Ovary (tissue), 9 donors: ENCODE results near the gene HYDIN. TPM values are rescaled to one million over a fixed set of nuclear protein-coding genes. Genes with fewer than 3 reads are reported as not detected.
"Not testable (repeated sequence)": the region's sequence is repeated elsewhere in the genome, so short reads cannot be mapped to it uniquely, and the experiment has no call there.

Source experiments
- DNase-seq, 5 donors: peaks; one replicate each; pipeline ENCODE4 v3.0.0-alpha.2; 2019 to 2020
- H3K27ac ChIP-seq, 2 donors: fragments of 200-600 bp; one replicate each; pipeline versions ENCODE4 v1.5.1 to v1.8.0; 2019 to 2022
- H3K27me3 ChIP-seq: fragments of 200-600 bp; one replicate; pipeline ENCODE4 v1.8.0; 2022
- H3K36me3 ChIP-seq: fragments of 200-600 bp; sonication (generic); one replicate; pipeline ENCODE4 v1.5.1; 2019
- H3K4me1 ChIP-seq: one replicate; pipeline ENCODE4 v1.8.1; 2013; ENCODE audit warnings: mild to moderate bottlenecking, moderate library complexity; ENCODE audit not compliant: insufficient read depth
- H3K4me3 ChIP-seq: fragments of 200-600 bp; sonication (generic); one replicate; pipeline ENCODE4 v1.5.1; 2017
- H3K9me3 ChIP-seq, 2 donors: fragments of 200-600 bp in 1 of 2; sonication (generic) in 1 of 2; one replicate each; pipeline versions ENCODE4 v1.5.1 to v1.8.1; 2013 to 2019; ENCODE audit warnings: mild to moderate bottlenecking in 1 of 2, moderate library complexity in 1 of 2
- WGBS, 3 donors: extraction: QIAGEN DNeasy Blood & Tissue Kit in 1 of 3; methylation state at CpG; one replicate each; pipeline versions ENCODE4 v1.1.5 to v1.1.7; 2013 to 2017; 5-methylcytosine and 5-hydroxymethylcytosine counted together
- intact Hi-C, 4 donors: fragments of 100-400 bp; cut with DNase I; formaldehyde crosslinking; loops; one replicate each; pipeline versions ENCODE4 v1.11.0 to v1.15.1; 2022 to 2023
- polyA plus RNA-seq, 2 donors: library from polyadenylated mRNA; stranded (reverse); fragments of 200-250 nt in 1 of 2; fragments of 350-450 nt in 1 of 2; fragmentation: Illumina TruSeq in 1 of 2; extraction: RNeasy Lipid Tissue Mini Kit (QIAGEN cat#74804) in 1 of 2; gene quantifications; one replicate each; pipeline ENCODE4 v1.2.3, GENCODE V29; 2013 to 2014
- total RNA-seq, 7 donors: library from RNA; depleted of rRNA in 2 of 7; stranded (reverse); fragments of >200 nt in 2 of 7; fragmentation: NEBNext Ultra II Directional in 3 of 7; extraction: Animal tissue kit (Norgen Biotek cat#: 25700) in 3 of 7; gene quantifications; one replicate each; pipeline versions ENCODE4 v1.1.0 to v1.2.4, GENCODE V29; 2016 to 2023
- donor health status: DM: no; HTN: no; CAD: no; lungs with moderate emphysema.
- donor health status: DM: no; HTN: no; CAD: no.
- donor health status: Bipolar disorder and iron deficiency.
- donor health status: DM: yes; HTN: yes; CAD: no.
- donor health status: DM: no; HTN: no; CAD: no.
- donor health status: DM: yes; HTN: yes; CAD: no.

HYDIN gene
- total and polyA plus RNA-seq, 9 donors = 0.39 to 59.4 (median 4.4) TPM

DNA sequence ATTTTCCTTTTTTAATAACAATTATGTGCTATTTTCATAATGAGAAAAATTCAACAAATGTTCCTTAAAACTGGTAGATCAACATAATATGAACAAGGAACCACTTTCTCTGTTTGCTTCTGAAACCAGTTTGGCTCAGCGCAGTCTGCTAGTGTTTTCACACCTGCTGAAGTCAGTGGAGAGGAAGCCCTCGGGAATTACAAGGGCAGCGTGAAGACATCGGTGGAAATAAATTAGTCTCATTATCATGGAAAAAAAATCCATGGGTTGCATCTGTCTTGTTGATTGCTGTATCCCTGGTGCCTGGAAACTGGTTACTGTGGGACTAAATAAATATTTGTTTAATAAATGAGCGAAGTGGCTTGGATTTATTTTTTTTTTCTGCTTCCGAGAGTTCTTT, 245.8 kb downstream of the HYDIN start:
- H3K27ac ChIP-seq, H3K27me3 ChIP-seq, H3K36me3 ChIP-seq, H3K4me1 ChIP-seq, H3K9me3 ChIP-seq, DNase-seq, intact Hi-C loops, H3K4me3 ChIP-seq: not testable (repeated sequence)
- 53 to 54% (median 54%) methylated on average over 5 to 6 of the region's 6 CpGs for WGBS, 3 donors

GRCh38 chr16:70968332-70968731, 262.2 kb downstream of the HYDIN start:
- H3K4me1 ChIP-seq, H3K27ac ChIP-seq, H3K27me3 ChIP-seq, H3K4me3 ChIP-seq, intact Hi-C loops, H3K36me3 ChIP-seq, H3K9me3 ChIP-seq, DNase-seq: not testable (repeated sequence)
- WGBS, 3 donors = 51 to 100% methylated on average over 1 to 2 of the region's 3 CpGs; no CpG with 5 or more reads in 1 of the 3 donors

GRCh38 chr16:70960169-70960568, 270.4 kb downstream of the HYDIN start:
- H3K27ac ChIP-seq, H3K9me3 ChIP-seq, H3K27me3 ChIP-seq, H3K4me1 ChIP-seq, intact Hi-C loops, H3K36me3 ChIP-seq, H3K4me3 ChIP-seq, DNase-seq: not testable (repeated sequence)
- WGBS, 3 donors = 28 to 83% (median 67%) methylated on average over 1 to 2 of the region's 3 CpGs

- H3K36me3 ChIP-seq, H3K4me1 ChIP-seq, H3K4me3 ChIP-seq, H3K9me3 ChIP-seq, DNase-seq, intact Hi-C loops, H3K27me3 ChIP-seq, H3K27ac ChIP-seq: not testable (repeated sequence)
- WGBS, 3 donors = 76 to 81% (median 80%) methylated on average over 3 to 4 of the region's 4 CpGs
These were observed 275.6 kb downstream of the HYDIN start for GRCh38 chr16:70954922-70955321.

- DNase-seq, H3K27ac ChIP-seq, H3K27me3 ChIP-seq, H3K9me3 ChIP-seq, intact Hi-C loops, H3K4me1 ChIP-seq, H3K4me3 ChIP-seq, H3K36me3 ChIP-seq: not testable (repeated sequence)
- WGBS, 3 donors = no CpG with 5 or more reads among the region's 5 CpGs
These were observed 276.7 kb downstream of the HYDIN start for GRCh38 chr16:70953824-70954223.

- intact Hi-C loops = not testable (repeated sequence)
These were observed 287.0 kb downstream of the HYDIN start for GRCh38 chr16:70943551-70943950.

GRCh38 chr16:70939690-70940359, 290.7 kb downstream of the HYDIN start:
- WGBS, 3 donors = 56 to 73% (median 57%) methylated on average over 2 to 3 of the region's 7 CpGs
- intact Hi-C loops, DNase-seq: not testable (repeated sequence)

More at GRCh38 chr16:70943551-70943950, 287.0 kb downstream of the HYDIN start:
- H3K27ac ChIP-seq, H3K9me3 ChIP-seq, DNase-seq, H3K4me3 ChIP-seq, H3K36me3 ChIP-seq, H3K4me1 ChIP-seq, H3K27me3 ChIP-seq: not testable (repeated sequence)
- WGBS, 3 donors = 74 to 81% (median 80%) methylated on average over 15 of the region's 15 CpGs

DNA sequence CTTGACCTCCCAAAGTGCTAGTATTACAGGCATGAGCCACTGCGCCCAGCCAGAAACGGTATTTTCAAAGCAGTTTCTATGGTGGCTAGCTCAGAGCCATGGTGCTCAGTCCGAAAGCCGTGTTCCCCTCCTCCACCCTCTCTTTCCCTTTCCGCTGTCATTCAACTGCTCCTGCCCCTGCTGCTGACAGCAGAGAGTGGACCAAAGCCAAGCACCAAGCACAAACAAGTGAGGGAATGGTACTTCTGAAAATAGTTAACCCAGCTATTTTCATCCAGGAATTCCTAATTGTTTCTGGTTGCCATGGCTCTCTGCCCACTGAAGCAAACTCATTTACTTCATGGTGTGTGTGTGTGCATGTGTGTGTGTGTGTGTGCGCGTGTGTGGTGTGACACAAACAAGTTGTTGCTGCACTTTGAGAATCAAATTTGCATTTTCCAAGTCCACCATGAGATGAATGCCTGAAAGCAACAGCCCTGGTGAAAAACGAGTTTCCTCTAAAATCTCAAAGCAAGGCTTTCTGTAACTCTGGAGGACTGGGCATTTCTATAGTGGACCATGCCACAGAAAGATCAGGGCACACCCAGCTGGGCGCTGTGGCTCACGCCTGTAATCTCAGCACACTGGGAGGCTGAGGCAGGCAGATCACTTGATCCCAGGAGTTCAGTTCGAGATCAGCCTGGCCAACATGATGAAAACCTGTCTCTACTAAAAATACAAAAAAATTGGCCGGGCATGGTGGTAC, 293.6 kb downstream of the HYDIN start:
- WGBS, 3 donors = 42 to 61% (median 50%) methylated on average over 6 to 9 of the region's 12 CpGs
- intact Hi-C loops, H3K9me3 ChIP-seq: not testable (repeated sequence)

More at GRCh38 chr16:70939690-70940359, 290.7 kb downstream of the HYDIN start:
- H3K9me3 ChIP-seq, H3K27me3 ChIP-seq, H3K27ac ChIP-seq, H3K36me3 ChIP-seq, H3K4me1 ChIP-seq, H3K4me3 ChIP-seq: not testable (repeated sequence)

DNA sequence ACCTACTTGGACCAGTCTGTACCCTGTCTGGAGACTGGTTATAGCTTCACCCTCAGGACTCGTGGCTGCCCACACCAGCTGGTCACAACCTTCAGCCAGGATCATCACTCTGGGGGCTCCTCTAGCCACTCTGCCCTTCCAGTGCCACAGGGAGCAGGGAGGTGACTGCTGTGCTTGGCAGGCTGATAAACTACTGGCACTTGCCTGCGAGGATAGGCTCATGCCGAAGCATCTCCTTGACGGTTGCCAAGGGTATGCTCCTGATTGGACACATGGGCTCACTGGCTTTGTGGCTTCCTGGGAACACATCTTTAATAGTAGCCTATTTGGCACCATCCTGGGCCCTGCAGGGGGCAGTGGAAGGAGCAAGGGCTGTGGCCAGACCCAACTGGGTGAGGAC, 295.2 kb downstream of the HYDIN start:
- H3K36me3 ChIP-seq, H3K4me1 ChIP-seq, H3K9me3 ChIP-seq, H3K27ac ChIP-seq, H3K27me3 ChIP-seq, DNase-seq, H3K4me3 ChIP-seq, intact Hi-C loops: not testable (repeated sequence)
- WGBS, 3 donors = 50 to 60% methylated on average over 1 of the region's 4 CpGs; no CpG with 5 or more reads in 1 of the 3 donors

More for the DNA sequence above, 293.6 kb downstream of the HYDIN start:
- H3K4me1 ChIP-seq, H3K4me3 ChIP-seq, H3K27ac ChIP-seq, DNase-seq, H3K27me3 ChIP-seq, H3K36me3 ChIP-seq: not testable (repeated sequence)

- H3K27me3 ChIP-seq, intact Hi-C loops, H3K4me3 ChIP-seq, DNase-seq, H3K4me1 ChIP-seq, H3K36me3 ChIP-seq, H3K27ac ChIP-seq, H3K9me3 ChIP-seq: not testable (repeated sequence)
- 75 to 84% (median 82%) methylated on average over 8 of the region's 8 CpGs for WGBS, 3 donors
These were observed 296.8 kb downstream of the HYDIN start for GRCh38 chr16:70933746-70934145.

- H3K27me3 ChIP-seq, H3K9me3 ChIP-seq, H3K4me1 ChIP-seq, H3K4me3 ChIP-seq, intact Hi-C loops, DNase-seq, H3K36me3 ChIP-seq, H3K27ac ChIP-seq: not testable (repeated sequence)
These were observed 299.8 kb downstream of the HYDIN start for GRCh38 chr16:70930757-70931156.

GRCh38 chr16:70922164-70922563, 308.4 kb downstream of the HYDIN start:
- peak in 1 of 5 donors; percentile 40 for DNase-seq
- H3K4me3 ChIP-seq, H3K36me3 ChIP-seq, H3K4me1 ChIP-seq, H3K9me3 ChIP-seq, H3K27ac ChIP-seq, intact Hi-C loops, H3K27me3 ChIP-seq: not testable (repeated sequence)
- WGBS, 3 donors = 0 to 3% (median 2%) methylated on average over 5 to 6 of the region's 6 CpGs
